Mesendoderm (in vitro differentiated cells): ENCODE data around the gene RPS21.

Source experiments
- DNase-seq: peaks from one replicate; pipeline ENCODE4 v3.0.0; 2013
- H2AK5ac ChIP-seq: 2 replicates; pipeline ENCODE4 v1.6.1; 2013; ENCODE audit warnings: low read length, inconsistent platforms
- H2BK120ac ChIP-seq: 2 replicates; pipeline ENCODE4 v1.6.1; 2013; ENCODE audit warnings: low read depth, mild to moderate bottlenecking, low read length, moderate library complexity, mixed read lengths
- H2BK15ac ChIP-seq: replicated peaks from 2 replicates; pipeline ENCODE4 v1.6.1; 2013; ENCODE audit warnings: low read depth, mild to moderate bottlenecking, moderate library complexity
- H2BK5ac ChIP-seq: 2 replicates; pipeline ENCODE4 v1.6.1; 2013; ENCODE audit warnings: low read length, inconsistent platforms
- H3K18ac ChIP-seq: 2 replicates; pipeline ENCODE4 v1.6.1; 2013; ENCODE audit warnings: mild to moderate bottlenecking, low read length, mixed read lengths
- H3K23ac ChIP-seq: one replicate; pipeline ENCODE4 v1.6.1; 2013; ENCODE audit warnings: low read length
- H3K27ac ChIP-seq: 2 replicates; pipeline ENCODE4 v1.5.1; 2013; ENCODE audit warnings: low read depth, mild to moderate bottlenecking, inconsistent platforms, low read length, moderate library complexity
- H3K27me3 ChIP-seq: 2 replicates; pipeline ENCODE4 v1.6.1; 2013; ENCODE audit warnings: low read length, control low read depth, mild to moderate bottlenecking, inconsistent platforms; ENCODE audit not compliant: insufficient read depth, poor library complexity
- H3K36me3 ChIP-seq: 2 replicates; pipeline ENCODE4 v1.6.1; 2013; ENCODE audit warnings: low read length, inconsistent platforms; ENCODE audit not compliant: control insufficient read depth, insufficient read depth
- H3K4ac ChIP-seq: one replicate; pipeline ENCODE4 v1.6.1; 2013; ENCODE audit warnings: low read depth, mild to moderate bottlenecking, low read length, moderate library complexity
- H3K4me1 ChIP-seq: 2 replicates; pipeline ENCODE4 v1.6.1; 2013; ENCODE audit warnings: low read depth, low read length, inconsistent platforms; ENCODE audit not compliant: control insufficient read depth
- H3K4me2 ChIP-seq: 2 replicates; pipeline ENCODE4 v1.6.1; 2013; ENCODE audit warnings: low read length
- H3K4me3 ChIP-seq: 2 replicates; pipeline ENCODE4 v1.5.1; 2013; ENCODE audit warnings: mild to moderate bottlenecking, low read length
- H3K56ac ChIP-seq: one replicate; pipeline ENCODE4 v1.6.1; 2013; ENCODE audit warnings: low read length
- H3K79me1 ChIP-seq: 2 replicates; pipeline ENCODE4 v1.6.1; 2013; ENCODE audit warnings: low read length, inconsistent platforms
- H3K79me2 ChIP-seq: 2 replicates; pipeline ENCODE4 v1.6.1; 2013; ENCODE audit warnings: mild to moderate bottlenecking, low read length; ENCODE audit not compliant: control insufficient read depth, insufficient read depth
- H3K9ac ChIP-seq: 2 replicates; pipeline ENCODE4 v1.6.1; 2013; ENCODE audit warnings: low read length, inconsistent platforms
- H4K5ac ChIP-seq: one replicate; pipeline ENCODE4 v1.6.1; 2013; ENCODE audit warnings: low read length
- H4K8ac ChIP-seq: one replicate; pipeline ENCODE4 v1.6.1; 2013; ENCODE audit warnings: low read depth, mild to moderate bottlenecking, control low read depth, low read length, moderate library complexity
- WGBS: extraction: QIAGEN DNeasy Blood & Tissue Kit; methylation state at CpG from one replicate; pipeline ENCODE4 v1.1.7; 2013; ENCODE audit warnings: low lambda C conversion rate, missing lambda C conversion rate; ENCODE audit not compliant: insufficient coverage; ENCODE audit errors: extremely low coverage; 5-methylcytosine and 5-hydroxymethylcytosine counted together

The RPS21 gene

DNA sequence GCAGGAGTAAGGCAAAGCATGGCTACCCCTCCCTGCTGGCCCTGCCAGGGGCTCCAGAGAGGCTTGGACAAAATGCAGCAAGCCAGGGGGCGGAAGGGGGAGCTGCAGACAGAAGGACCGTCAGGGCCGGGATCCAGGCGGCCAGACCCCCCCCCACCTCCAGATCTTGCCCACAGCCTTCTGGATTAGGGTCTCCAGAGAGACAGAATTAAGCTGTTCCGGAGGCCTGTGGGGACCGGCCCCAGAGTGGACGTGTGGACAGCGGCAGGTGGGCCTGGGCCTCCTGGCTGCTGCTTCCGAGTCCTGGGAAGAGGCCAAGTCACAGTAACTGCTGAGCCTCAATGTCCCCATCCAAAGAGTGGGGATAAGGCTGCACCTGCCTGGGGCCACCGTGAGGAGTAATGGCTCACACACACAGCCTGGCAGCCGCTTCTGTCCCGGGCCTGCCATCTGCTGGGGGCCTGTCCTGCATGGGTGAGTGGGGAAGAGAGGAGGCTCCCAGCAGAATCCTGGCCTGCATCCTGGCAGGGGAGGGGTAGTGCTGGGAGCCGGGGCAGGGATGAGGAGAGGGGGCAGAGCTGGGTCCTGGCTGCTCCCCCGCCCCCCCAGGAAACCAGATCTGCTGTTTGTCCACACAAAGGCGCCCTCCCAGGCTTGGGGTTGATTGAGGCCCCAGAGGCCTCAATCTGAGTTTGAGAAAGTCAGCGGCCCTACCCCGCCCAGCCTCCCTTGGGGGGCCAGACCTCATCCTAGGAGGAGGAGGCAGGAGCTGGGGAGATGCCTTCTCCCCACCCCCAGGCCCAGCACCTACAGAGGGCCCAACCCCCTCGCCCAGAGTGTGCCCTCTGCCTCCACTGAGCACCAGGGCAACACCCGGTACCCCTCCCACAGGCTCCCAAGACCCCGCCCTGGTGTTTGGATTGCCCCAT lies 23.6 kb upstream of the RPS21 start:
- peaks cover 13% of the 10 kb centered on the region for H3K4me1 ChIP-seq
- H3K4ac ChIP-seq, result no peak overlapping the region
- no peak overlapping the region for H3K18ac ChIP-seq
- H3K27ac ChIP-seq, result peak overlapping the region; percentile 6
- H4K5ac ChIP-seq, result no peak overlapping the region
- no peak overlapping the region for H3K4me3 ChIP-seq
- no peaks in the 10 kb centered on the region for H3K27me3 ChIP-seq
- H2BK15ac ChIP-seq, result no peak overlapping the region
- no peaks in the 10 kb centered on the region for H3K36me3 ChIP-seq
- no CpG with 5 or more reads among the region's 20 CpGs for WGBS
- H3K23ac ChIP-seq, result no peak overlapping the region
- peaks cover 11% of the 10 kb centered on the region for H3K79me1 ChIP-seq
- H2AK5ac ChIP-seq, result no peak overlapping the region
- no peak overlapping the region for H3K4me2 ChIP-seq
- no peak overlapping the region for H2BK5ac ChIP-seq
- H3K79me2 ChIP-seq, result peaks cover 31% of the 10 kb centered on the region
- peak overlapping the region; percentile 34 for H3K56ac ChIP-seq
- H4K8ac ChIP-seq, result no peak overlapping the region
- H2BK120ac ChIP-seq, result no peak overlapping the region
- H3K9ac ChIP-seq, result no peak overlapping the region
- peak; percentile 74 for DNase-seq

DNA sequence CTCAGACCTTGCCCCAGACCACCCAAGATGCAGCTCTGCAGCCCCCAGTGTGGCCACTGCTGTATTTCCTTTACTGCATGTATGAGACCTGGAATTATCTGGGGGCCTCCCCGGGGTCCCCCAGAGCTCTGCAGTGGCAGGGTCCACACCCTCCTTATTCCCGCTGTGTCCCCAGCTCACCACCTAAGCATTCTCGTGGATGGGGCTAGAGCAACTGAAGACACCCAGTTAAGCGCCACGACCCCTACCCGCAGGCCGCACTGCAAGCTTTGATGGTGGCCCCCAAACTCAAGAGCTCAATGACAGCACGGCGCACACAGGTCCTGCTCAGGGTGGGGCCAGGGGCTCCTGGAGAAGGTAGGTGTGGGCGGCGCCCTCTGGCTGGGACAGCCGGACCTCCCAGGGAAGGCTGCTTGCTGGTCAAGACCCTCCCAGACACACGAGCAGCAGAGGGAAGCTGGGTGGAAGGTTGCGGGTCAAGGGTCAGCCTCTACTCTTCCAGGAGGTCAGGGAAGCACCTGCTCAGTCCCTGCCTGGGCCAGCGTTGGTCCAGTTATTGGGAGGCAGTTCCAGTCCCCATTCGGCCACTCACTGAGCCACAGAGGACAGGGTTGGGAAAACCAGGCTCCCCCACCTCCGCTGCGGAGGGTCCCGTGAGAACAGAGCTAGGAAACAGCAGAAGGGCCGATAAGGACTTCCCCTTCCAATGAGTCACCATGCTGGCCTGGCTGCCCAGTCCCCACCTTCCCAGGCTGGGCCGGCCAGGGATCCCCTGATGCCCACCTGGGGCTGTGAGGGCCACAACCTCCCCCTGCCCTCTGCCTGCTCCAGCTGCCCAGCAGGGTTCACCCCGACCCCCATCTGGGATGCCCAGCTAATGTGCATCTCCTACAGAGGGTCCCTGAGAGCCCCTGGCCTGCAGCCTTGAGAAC lies 22.7 kb upstream of the RPS21 start:
- Histone ChIP-seq H3K4me1 (peaks cover 15% of the 10 kb centered on the region), H3K36me3 (no peaks in the 10 kb centered on the region), H3K18ac (no peak overlapping the region), H3K4ac (no peak overlapping the region), H3K9ac (peak overlapping the region; percentile 32), H2AK5ac (no peak overlapping the region), H3K23ac (no peak overlapping the region), H4K8ac (no peak overlapping the region), H4K5ac (no peak overlapping the region), H3K4me3 (no peak overlapping the region), H2BK120ac (no peak overlapping the region), H3K4me2 (no peak overlapping the region), H2BK15ac (no peak overlapping the region), H2BK5ac (no peak overlapping the region), H3K56ac (peak overlapping the region; percentile 74), H3K79me1 (peaks cover 11% of the 10 kb centered on the region), H3K79me2 (peaks cover 26% of the 10 kb centered on the region), H3K27ac (no peak overlapping the region), H3K27me3 (no peaks in the 10 kb centered on the region)
- WGBS, result no CpG with 5 or more reads among the region's 22 CpGs
- no peak for DNase-seq

DNA sequence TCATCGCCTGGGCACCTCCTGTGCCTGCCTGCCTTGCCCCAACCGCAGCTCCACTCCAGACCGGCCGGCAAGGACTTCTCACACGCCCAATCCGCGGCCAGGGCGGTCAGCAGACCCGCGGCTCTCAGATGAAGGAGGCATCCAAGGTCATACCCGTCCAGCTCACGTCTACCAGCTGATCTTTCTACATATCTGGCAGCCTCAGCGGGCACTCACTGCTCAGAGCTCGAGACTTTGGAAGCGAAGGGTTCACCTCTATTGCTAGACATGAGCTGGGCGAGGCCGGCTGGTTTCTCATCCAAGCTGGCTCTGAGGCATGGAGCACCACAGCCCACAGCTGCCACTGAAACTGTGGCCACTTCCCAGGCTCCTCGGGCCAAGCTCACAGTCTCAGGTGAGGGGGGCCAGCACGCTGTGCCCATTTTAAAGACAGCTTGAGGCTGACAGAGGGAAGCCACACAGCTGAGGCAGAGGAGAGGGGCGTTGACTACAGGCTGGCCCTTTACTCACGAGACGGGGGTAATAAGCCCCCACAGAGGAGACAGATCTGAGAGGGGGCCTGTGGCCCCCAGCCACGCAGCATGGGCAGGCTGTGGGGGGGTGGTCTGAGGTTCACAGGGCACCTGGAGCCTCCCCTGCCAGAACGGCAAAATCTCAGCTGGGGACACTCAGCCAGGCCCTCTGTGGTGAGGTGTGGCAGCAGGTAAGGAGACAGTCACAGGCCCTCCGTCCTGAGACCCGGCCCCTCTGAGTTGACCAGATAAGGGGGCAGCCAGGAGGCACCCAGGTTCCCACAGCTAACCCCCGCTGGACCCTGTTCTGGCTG lies 21.8 kb upstream of the RPS21 start:
- Histone ChIP-seq H3K23ac (no peak overlapping the region), H2BK15ac (no peak overlapping the region), H3K4me2 (peak overlapping the region; percentile 9), H3K27ac (no peak overlapping the region), H2BK120ac (no peak overlapping the region), H3K56ac (peak overlapping the region; percentile 74), H3K18ac (no peak overlapping the region), H2BK5ac (no peak overlapping the region), H4K8ac (no peak overlapping the region), H3K79me1 (peaks cover 11% of the 10 kb centered on the region), H3K9ac (peak overlapping the region; percentile 46), H3K4me1 (peaks cover 19% of the 10 kb centered on the region), H3K4me3 (no peak overlapping the region), H3K27me3 (no peaks in the 10 kb centered on the region), H3K36me3 (no peaks in the 10 kb centered on the region), H3K79me2 (peaks cover 21% of the 10 kb centered on the region), H4K5ac (no peak overlapping the region), H3K4ac (no peak overlapping the region), H2AK5ac (no peak overlapping the region)
- no peak for DNase-seq
- WGBS, result no CpG with 5 or more reads among the region's 27 CpGs

DNA sequence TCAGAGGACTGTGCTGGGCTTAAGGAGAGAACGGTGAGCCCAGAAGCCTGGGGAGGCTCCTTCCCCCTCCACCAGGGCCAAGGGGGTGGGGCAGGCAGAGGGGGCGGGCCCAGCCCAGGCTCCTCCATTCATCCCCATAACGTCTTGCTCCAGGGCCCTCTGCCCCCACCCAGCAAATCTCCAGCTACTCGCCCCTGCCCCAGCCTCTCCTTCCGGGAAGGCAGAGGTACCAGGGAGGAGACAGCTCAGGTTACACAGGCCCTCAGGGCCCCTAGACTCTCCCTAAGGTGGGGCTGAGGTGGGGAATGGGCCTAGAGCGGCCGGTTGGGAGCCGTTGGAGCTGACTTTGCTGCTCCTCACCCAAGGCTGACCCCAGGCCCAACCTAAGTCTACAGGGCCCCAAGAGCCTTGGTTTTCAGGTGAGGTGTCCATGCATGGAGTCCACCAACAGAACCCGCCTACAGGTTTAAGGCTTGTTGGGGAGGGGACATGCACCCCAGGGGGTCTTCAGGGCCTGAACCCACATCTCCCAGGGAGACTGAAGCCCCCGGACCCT lies 21.0 kb upstream of the RPS21 start:
- H3K9ac ChIP-seq, result peak overlapping the region; percentile 73
- peak; percentile 90 for DNase-seq
- peak overlapping the region; percentile 82 for H3K27ac ChIP-seq
- peak overlapping the region; percentile 74 for H3K56ac ChIP-seq
- H4K5ac ChIP-seq, result no peak overlapping the region
- peak overlapping the region; percentile 43 for H3K18ac ChIP-seq
- no peak overlapping the region for H2BK5ac ChIP-seq
- H3K79me2 ChIP-seq, result peaks cover 21% of the 10 kb centered on the region
- no CpG with 5 or more reads among the region's 10 CpGs for WGBS
- H4K8ac ChIP-seq, result no peak overlapping the region
- H3K4me3 ChIP-seq, result peak overlapping the region; percentile 50
- peaks cover 11% of the 10 kb centered on the region for H3K79me1 ChIP-seq
- no peak overlapping the region for H3K4ac ChIP-seq
- no peak overlapping the region for H2BK15ac ChIP-seq
- H2BK120ac ChIP-seq, result no peak overlapping the region
- H3K4me1 ChIP-seq, result peaks cover 16% of the 10 kb centered on the region
- no peaks in the 10 kb centered on the region for H3K27me3 ChIP-seq
- no peaks in the 10 kb centered on the region for H3K36me3 ChIP-seq
- H2AK5ac ChIP-seq, result no peak overlapping the region
- peak overlapping the region; percentile 21 for H3K4me2 ChIP-seq
- no peak overlapping the region for H3K23ac ChIP-seq
